Sigmoid colon (tissue), 7 donors: ENCODE results near the gene GGT7. TPM values are rescaled to one million over a fixed set of nuclear protein-coding genes. Genes with fewer than 3 reads are reported as not detected.

Experiments
- DNase-seq: peaks from one replicate; pipeline ENCODE4 v3.0.0-alpha.2; 2019
- H3K27ac ChIP-seq, 4 donors: fragments of 200-600 bp; sonication (generic); one replicate each; pipeline ENCODE4 v1.5.1; 2016 to 2019; ENCODE audit warnings: mild to moderate bottlenecking in 1 of 4
- H3K27me3 ChIP-seq, 3 donors: fragments of 200-600 bp; sonication (generic); one replicate each; pipeline ENCODE4 v1.5.1; 2019; ENCODE audit warnings: mild to moderate bottlenecking in 1 of 3
- H3K36me3 ChIP-seq, 4 donors: fragments of 200-600 bp; sonication (generic); one replicate each; pipeline ENCODE4 v1.5.1; 2016 to 2019
- H3K4me1 ChIP-seq, 4 donors: fragments of 200-600 bp; sonication (generic); one replicate each; pipeline ENCODE4 v1.5.1; 2017 to 2019
- H3K4me3 ChIP-seq, 4 donors: fragments of 200-600 bp; sonication (generic); one replicate each; pipeline ENCODE4 v1.5.1; 2017 to 2019; ENCODE audit warnings: mild to moderate bottlenecking in 2 of 4, moderate library complexity in 1 of 4
- H3K9me3 ChIP-seq, 4 donors: fragments of 200-600 bp in 3 of 4; sonication (generic) in 3 of 4; one replicate each; pipeline versions ENCODE4 v1.5.1 to v1.6.1; 2013 to 2019
- CTCF ChIP-seq, 4 experiments: fragments of 450-650 bp in 3 of 4; fragments of 200-600 bp in 1 of 4; IDR thresholded peaks; one replicate each; pipeline ENCODE4 v1.5.1; 2016 to 2019; ENCODE audit warnings: antibody characterized with exemption in 4 of 4, mild to moderate bottlenecking in 3 of 4, moderate library complexity in 2 of 4
- EP300 ChIP-seq, 4 donors: sonication (generic); formaldehyde crosslinking; IDR thresholded peaks; one replicate each; pipeline ENCODE4 v1.6.1; 2017; ENCODE audit warnings: antibody characterized with exemption in 4 of 4
- POLR2A ChIP-seq, 2 donors: fragments of 450-650 bp; IDR thresholded peaks; one replicate each; pipeline ENCODE4 v1.6.1; 2016; ENCODE audit warnings: antibody characterized with exemption in 2 of 2, mild to moderate bottlenecking in 2 of 2, moderate library complexity in 2 of 2
- POLR2AphosphoS5 ChIP-seq, 4 donors: sonication (generic); formaldehyde crosslinking; IDR thresholded peaks; one replicate each; pipeline ENCODE4 v1.6.1; 2017; ENCODE audit warnings: antibody characterized with exemption in 4 of 4
- WGBS, 2 donors: extraction: QIAGEN DNeasy Blood & Tissue Kit; methylation state at CpG; one replicate each; pipeline ENCODE4 v1.1.7; 2013; 5-methylcytosine and 5-hydroxymethylcytosine counted together
- intact Hi-C: fragments of 100-400 bp; cut with DNase I; formaldehyde crosslinking; loops from one replicate; pipeline ENCODE4 v1.15.1; 2023
- polyA plus RNA-seq, 3 donors: library from polyadenylated mRNA; stranded (reverse); fragments of 200-250 nt; gene quantifications; one replicate each; pipeline ENCODE4 v1.2.3, GENCODE V29; 2013
- total RNA-seq, 4 donors: library from RNA; depleted of rRNA; stranded (reverse); fragments of >200 nt; gene quantifications; one replicate each; pipeline ENCODE4 v1.1.0, GENCODE V29; 2016
- donor health status: healthy with polysubstance abuse.
- donor health status: Bipolar disorder and iron deficiency.
- donor health status: healthy.

The GGT7 gene
- total and polyA plus RNA-seq, 7 donors, result 1.8 to 23.8 (median 12.4) TPM

GRCh38 chr20:34798328-34798727 lies 74.3 kb downstream of the GGT7 start:
- no peaks in the 10 kb centered on the region for H3K36me3 ChIP-seq
- H3K27me3 ChIP-seq, result no peaks in the 10 kb centered on the region
- no peak for DNase-seq
- intact Hi-C loops, result no loop called here
- H3K9me3 ChIP-seq, result no peaks in the 10 kb centered on the region
- TF ChIP-seq EP300 (IDR thresholded peaks at IDR 0.05) (no peak), POLR2AphosphoS5 (IDR thresholded peaks at IDR 0.05) (no peak), POLR2A (IDR thresholded peaks at IDR 0.05) (no peak), CTCF (IDR thresholded peaks at IDR 0.05) (no peak)
- H3K27ac ChIP-seq, result no peak overlapping the region
- peaks cover 0 to 5% (median under 1%) of the 10 kb centered on the region in 4 donors for H3K4me1 ChIP-seq
- 62 to 66% methylated on average over 3 of the region's 3 CpGs for WGBS, 2 donors
- no peak overlapping the region for H3K4me3 ChIP-seq

GRCh38 chr20:34797012-34797995 lies 75.4 kb downstream of the GGT7 start:
- Histone ChIP-seq H3K36me3 (no peaks in the 10 kb centered on the region), H3K9me3 (no peaks in the 10 kb centered on the region), H3K27ac (no peak overlapping the region), H3K4me1 (peaks cover 0 to 10% (median 6%) of the 10 kb centered on the region in 4 donors), H3K4me3 (no peak overlapping the region), H3K27me3 (no peaks in the 10 kb centered on the region)
- intact Hi-C loops, result no loop called here
- whole genome bisulfite sequencing, 2 donors, result 93 to 95% methylated on average over 8 of the region's 8 CpGs
- TF ChIP-seq EP300 (IDR thresholded peaks at IDR 0.05), result no peak
- TF ChIP-seq POLR2A (IDR thresholded peaks at IDR 0.05), result no peak
- TF ChIP-seq CTCF (IDR thresholded peaks at IDR 0.05), result no peak
- no peak for TF ChIP-seq POLR2AphosphoS5 (IDR thresholded peaks at IDR 0.05)
- DNase-seq, result no peak

Other genes with a start within 250 kb of the GGT7 start
- gene PIGU, start 195.8 kb downstream of the GGT7 start, total RNA-seq, result 10 to 100 TPM in 3 of 4 donors, 1 to 10 TPM in 1; 6.9 to 13.8 (median 11.9) TPM
- gene PIGU, start 195.8 kb downstream of the GGT7 start, polyA plus RNA-seq, result 10 to 100 TPM in 1 of 3 donors, 1 to 10 TPM in 2; 6.6 to 26.8 (median 8.6) TPM
- 10 to 100 TPM; 11.5 to 30.4 (median 28.4) TPM for gene TP53INP2, start 168.5 kb downstream of the GGT7 start, total RNA-seq
- gene TP53INP2, start 168.5 kb downstream of the GGT7 start, polyA plus RNA-seq, result 100 to 1,000 TPM in 1 of 3 donors, 10 to 100 TPM in 2; 38.8 to 252 (median 43.8) TPM
- gene NCOA6, start 47.2 kb downstream of the GGT7 start, total RNA-seq, result 10 to 100 TPM; 16.9 to 24.9 (median 20.4) TPM
- gene NCOA6, start 47.2 kb downstream of the GGT7 start, polyA plus RNA-seq, result 10 to 100 TPM; 18.6 to 24.0 (median 21.8) TPM
- gene ACSS2, start 3.8 kb upstream of the GGT7 start, total RNA-seq, result 10 to 100 TPM; 29.7 to 70.1 (median 34.8) TPM
- gene ACSS2, start 3.8 kb upstream of the GGT7 start, polyA plus RNA-seq, result 100 to 1,000 TPM; 170 to 232 (median 179) TPM
- 10 to 100 TPM; 22.9 to 30.5 (median 25.5) TPM for gene GSS, start 83.0 kb upstream of the GGT7 start, total RNA-seq
- 10 to 100 TPM; 63.7 to 80.7 (median 66.4) TPM for gene GSS, start 83.0 kb upstream of the GGT7 start, polyA plus RNA-seq
- under 1 TPM; under 0.01 to 0.83 (median 0.60) TPM for gene MYH7B, start 83.0 kb upstream of the GGT7 start, total RNA-seq
- gene MYH7B, start 83.0 kb upstream of the GGT7 start, polyA plus RNA-seq, result 1 to 10 TPM in 1 of 3 donors, under 1 TPM in 2; 0.60 to 1.6 (median 0.69) TPM
- gene TRPC4AP, start 220.0 kb upstream of the GGT7 start, total RNA-seq, result 10 to 100 TPM; 41.8 to 61.8 (median 48.6) TPM
- 10 to 100 TPM; 24.0 to 45.3 (median 26.8) TPM for gene TRPC4AP, start 220.0 kb upstream of the GGT7 start, polyA plus RNA-seq